Lower leg skin (tissue), 3 donors: Measurements from ENCODE around the gene NPC1.

Experiments
- CTCF ChIP-seq, 3 donors: fragments of 450-650 bp; IDR thresholded peaks; one replicate each; pipeline ENCODE4 v1.5.1; 2016; ENCODE audit warnings: antibody characterized with exemption in 3 of 3, mild to moderate bottlenecking in 3 of 3, moderate library complexity in 2 of 3
- POLR2A ChIP-seq, 2 donors: fragments of 450-650 bp; IDR thresholded peaks; one replicate each; pipeline ENCODE4 v1.6.1; 2016 to 2017; ENCODE audit warnings: antibody characterized with exemption in 2 of 2, mild to moderate bottlenecking in 1 of 2, moderate library complexity in 1 of 2

- TF ChIP-seq CTCF (IDR thresholded peaks at IDR 0.05) (no peak), POLR2A (IDR thresholded peaks at IDR 0.05) (no peak)
Observed at GRCh38 chr18:23537274-23537673, 49.0 kb downstream of the NPC1 start.
